ENCODE data around the gene SEC24C. TPM values are rescaled to one million over a fixed set of nuclear protein-coding genes. Genes with fewer than 3 reads are reported as not detected.
"Not testable (repeated sequence)": the region's sequence is repeated elsewhere in the genome, so short reads cannot be mapped to it uniquely, and the experiment has no call there.

The SEC24C gene
- total RNA-seq, 1 experiment from 2014 or later: 54.4 TPM

- DNase-seq (ENCODE audit: low spot score): no peak
- in situ Hi-C loops (cut with HindIII; ENCODE audit: low sequenced_read_pairs): no loop called here
Observed at GRCh38 chr10:73786512-73786885, 42.3 kb downstream of the SEC24C start.

DNA sequence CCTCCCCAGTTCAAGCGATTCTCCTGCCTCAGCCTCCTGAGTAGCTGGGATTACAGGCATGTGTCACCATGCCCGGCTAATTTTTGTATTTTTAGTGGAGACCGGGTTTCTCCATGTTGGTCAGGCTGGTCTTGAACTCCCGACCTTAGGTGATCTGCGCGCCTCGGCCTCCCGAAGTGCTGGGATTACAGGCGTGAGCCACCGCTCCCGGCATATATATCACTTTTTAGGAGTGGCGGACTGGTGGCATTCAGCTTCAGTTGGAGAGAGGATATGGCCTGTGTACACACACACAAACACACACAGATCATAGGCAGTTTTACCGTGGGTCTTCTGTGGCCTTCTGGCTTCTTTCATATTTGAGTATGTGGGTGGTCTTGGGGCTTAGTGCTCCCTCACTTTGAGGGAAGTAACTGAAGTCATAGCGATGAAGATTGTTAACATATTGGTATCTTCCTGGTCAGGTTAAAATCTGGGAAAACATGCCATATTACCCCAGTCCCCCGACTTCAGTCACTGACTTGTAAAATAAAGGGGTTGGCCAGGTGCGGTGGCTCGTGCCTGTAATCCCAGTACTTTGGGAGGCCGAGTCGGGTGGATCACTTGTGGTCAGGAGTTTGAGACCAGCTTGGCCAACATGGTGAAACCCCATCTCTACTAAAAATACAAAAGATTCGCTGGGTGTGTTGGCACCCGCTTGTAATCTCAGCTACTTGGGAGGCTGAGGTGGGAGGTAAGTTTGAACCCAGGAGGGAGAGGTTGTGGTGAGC, 43.0 kb downstream of the SEC24C start:
- in situ Hi-C loops (cut with HindIII; ENCODE audit: low sequenced_read_pairs); DNase-seq (ENCODE audit: low spot score): not testable (repeated sequence)

GRCh38 chr10:73788864-73789658, 44.9 kb downstream of the SEC24C start:
- no peak for DNase-seq (ENCODE audit: low spot score)
- in situ Hi-C loops (cut with HindIII; ENCODE audit: low sequenced_read_pairs): no loop called here

DNA sequence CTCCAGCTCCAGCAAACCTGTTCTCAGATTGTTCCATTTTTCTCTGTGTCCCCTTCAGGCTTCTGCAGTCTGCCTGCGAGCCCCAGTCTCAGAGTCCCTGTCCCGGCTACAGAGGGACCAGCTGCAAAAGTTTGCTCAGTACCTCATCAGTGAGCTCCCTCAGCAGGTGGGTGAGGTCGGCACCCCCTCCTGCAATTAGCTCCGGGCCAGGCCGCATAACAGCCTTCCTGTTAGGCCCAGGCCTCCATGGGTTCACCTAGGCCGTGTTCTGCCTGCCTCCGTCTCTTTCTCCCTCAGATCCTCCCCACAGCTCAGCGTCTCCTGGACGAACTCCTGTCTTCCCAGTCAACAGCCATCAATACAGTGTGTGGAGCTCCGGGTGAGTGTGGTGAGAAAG, 45.5 kb downstream of the SEC24C start:
- no peak for DNase-seq (ENCODE audit: low spot score)
- in situ Hi-C loops (cut with HindIII; ENCODE audit: low sequenced_read_pairs): no loop called here

GRCh38 chr10:73790886-73791625, 46.9 kb downstream of the SEC24C start:
- no peak for DNase-seq (ENCODE audit: low spot score)
- in situ Hi-C loops (cut with HindIII; ENCODE audit: low sequenced_read_pairs): no loop called here

DNA sequence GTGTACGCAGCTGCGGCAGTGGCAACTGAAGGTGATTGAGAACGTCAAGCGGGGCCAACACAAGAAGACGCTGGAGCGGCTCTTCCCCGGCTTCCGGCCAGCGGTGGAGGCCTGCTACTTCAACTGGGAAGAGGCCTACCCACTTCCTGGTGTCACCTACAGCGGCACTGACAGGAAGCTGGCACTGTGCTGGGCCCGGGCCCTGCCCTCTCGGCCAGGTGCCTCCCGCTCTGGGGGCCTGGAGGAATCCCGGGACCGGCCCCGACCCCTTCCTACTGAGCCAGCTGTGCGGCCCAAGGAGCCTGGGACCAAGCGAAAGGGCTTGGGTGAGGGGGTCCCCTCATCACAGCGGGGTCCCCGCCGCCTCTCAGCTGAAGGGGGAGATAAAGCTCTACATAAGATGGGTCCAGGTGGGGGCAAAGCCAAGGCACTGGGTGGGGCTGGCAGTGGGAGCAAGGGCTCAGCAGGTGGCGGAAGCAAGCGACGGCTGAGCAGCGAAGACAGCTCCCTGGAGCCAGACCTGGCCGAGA, 47.8 kb downstream of the SEC24C start:
- in situ Hi-C loops (cut with HindIII; ENCODE audit: low sequenced_read_pairs): no loop called here
- no peak for DNase-seq (ENCODE audit: low spot score)

DNA sequence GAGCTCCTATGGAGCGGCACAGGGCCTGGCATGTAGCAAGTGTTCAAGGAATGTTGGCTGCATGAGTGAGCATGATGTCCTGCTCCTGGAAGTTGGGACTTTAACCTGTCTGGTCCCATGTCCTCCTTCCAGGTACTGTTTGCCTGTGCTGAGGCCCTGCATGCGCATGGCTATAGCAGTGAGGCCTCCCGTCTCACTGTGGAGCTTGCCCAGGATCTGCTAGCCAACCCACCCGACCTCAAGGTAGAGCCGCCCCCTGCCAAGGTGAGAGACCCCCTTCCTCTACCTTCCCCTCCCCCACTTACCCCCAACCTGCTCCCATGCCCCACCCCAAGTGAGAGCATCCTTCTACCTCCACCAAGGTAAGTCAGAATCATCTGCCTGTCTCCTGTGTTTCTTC, 49.3 kb downstream of the SEC24C start:
- DNase-seq (ENCODE audit: low spot score): no peak
- in situ Hi-C loops (cut with HindIII; ENCODE audit: low sequenced_read_pairs): no loop called here

DNA sequence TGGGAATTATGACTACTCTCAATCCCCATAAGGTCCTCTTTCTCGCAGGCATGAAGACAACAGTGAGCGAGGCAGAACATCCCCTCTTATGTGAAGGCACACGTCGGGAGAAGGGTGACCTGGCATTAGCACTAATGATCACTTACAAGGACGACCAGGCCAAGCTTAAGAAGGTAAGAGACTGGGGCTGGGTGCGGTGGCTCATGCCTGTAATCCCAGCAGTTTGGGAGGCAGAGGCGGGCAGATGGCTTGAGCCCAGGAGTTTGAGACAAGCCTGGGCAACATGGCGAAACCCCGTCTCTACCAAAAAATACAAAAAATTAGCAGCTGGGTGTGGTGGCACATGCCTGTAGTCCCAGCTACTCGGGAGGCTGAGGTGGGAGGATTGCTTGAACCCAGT, 51.3 kb downstream of the SEC24C start:
- in situ Hi-C loops (cut with HindIII; ENCODE audit: low sequenced_read_pairs): not testable (repeated sequence)

DNA sequence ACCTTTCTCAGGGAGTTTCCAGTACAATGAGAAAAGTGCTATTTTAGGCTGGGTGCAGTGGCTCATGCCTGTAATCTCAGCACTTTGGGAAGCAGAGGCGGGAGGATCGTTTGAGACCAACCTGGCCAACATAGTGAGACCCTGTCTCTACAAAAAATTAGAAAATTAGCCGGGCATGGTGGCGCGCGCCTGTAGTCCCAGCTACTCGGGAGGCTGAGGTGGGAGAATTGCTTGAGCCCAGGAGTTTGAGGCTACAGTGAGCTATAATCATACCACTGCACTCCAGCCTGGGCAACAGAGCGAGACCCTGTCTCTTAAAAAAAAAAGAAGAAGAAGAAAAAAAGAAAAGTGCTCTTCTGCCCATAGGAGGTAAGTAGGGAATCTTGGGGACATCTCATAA, 51.9 kb downstream of the SEC24C start:
- DNase-seq (ENCODE audit: low spot score); in situ Hi-C loops (cut with HindIII; ENCODE audit: low sequenced_read_pairs): not testable (repeated sequence)

More for the DNA sequence above, 51.3 kb downstream of the SEC24C start:
- DNase-seq (ENCODE audit: low spot score): not testable (repeated sequence)

DNA sequence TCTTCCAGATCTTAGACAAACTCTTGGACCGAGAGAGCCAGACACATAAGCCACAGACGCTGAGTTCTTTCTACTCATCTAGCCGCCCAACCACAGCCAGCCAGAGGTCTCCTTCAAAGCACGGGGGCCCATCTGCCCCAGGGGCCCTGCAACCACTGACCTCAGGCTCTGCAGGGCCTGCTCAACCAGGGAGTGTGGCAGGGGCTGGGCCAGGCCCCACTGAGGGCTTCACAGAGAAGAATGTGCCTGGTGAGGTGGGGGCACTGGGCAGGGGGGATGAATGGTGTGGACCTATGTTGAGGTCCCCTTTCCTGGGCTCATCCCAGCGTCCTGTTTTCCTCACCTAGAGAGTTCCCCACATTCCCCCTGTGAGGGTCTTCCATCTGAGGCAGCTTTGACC, 52.6 kb downstream of the SEC24C start:
- in situ Hi-C loops (cut with HindIII; ENCODE audit: low sequenced_read_pairs): no loop called here
- DNase-seq (ENCODE audit: low spot score): no peak

DNA sequence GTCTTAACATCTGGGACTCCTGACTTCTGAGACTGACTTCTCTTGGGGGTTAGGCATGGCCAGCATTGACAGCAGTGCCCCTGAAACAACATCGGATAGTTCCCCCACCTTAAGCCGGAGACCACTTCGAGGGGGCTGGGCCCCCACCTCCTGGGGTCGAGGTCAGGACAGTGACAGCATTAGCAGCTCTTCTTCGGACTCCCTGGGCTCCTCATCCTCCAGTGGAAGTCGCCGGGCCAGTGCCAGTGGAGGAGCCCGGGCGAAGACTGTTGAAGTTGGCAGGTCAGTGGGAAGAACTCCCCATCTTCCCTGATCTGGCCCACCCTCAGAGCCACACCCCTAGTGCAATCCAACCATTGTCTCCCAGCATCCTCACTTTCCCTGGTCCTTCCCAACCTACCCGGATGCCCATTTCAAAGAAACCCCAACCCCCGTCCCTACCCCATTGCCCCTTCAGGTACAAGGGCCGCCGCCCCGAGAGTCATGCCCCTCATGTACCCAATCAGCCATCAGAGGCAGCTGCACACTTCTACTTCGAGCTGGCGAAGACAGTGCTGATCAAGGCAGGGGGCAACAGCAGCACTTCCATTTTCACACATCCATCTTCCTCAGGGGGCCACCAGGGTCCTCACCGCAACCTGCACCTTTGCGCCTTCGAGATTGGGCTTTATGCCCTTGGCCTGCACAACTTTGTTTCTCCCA, 53.3 kb downstream of the SEC24C start:
- no peak for DNase-seq (ENCODE audit: low spot score)
- in situ Hi-C loops (cut with HindIII; ENCODE audit: low sequenced_read_pairs): no loop called here

- in situ Hi-C loops (cut with HindIII; ENCODE audit: low sequenced_read_pairs): no loop called here
- no peak for DNase-seq (ENCODE audit: low spot score)
Observed at GRCh38 chr10:73798087-73798486, 53.9 kb downstream of the SEC24C start.

DNA sequence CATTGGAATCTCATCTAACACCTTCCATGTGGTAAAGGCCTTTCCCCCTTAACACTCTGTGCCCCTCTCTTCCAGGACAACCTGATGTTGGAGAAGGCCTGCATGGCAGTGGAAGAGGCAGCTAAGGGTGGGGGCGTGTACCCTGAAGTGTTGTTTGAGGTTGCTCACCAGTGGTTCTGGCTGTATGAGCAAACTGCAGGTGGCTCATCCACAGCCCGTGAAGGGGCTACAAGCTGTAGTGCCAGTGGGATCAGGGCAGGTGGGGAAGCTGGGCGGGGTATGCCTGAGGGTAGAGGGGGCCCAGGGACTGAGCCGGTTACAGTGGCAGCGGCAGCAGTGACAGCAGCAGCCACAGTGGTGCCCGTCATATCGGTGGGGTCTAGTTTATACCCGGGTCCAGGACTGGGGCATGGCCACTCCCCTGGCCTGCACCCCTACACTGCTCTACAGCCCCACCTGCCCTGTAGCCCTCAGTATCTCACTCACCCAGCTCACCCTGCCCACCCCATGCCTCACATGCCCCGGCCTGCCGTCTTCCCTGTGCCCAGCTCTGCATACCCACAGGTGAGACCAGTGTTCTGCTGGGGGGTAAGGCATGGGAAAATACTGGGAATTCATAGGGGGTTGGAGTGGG, 54.9 kb downstream of the SEC24C start:
- in situ Hi-C loops (cut with HindIII; ENCODE audit: low sequenced_read_pairs): no loop called here
- no peak for DNase-seq (ENCODE audit: low spot score)

GRCh38 chr10:73799899-73800559, 55.9 kb downstream of the SEC24C start:
- in situ Hi-C loops (cut with HindIII; ENCODE audit: low sequenced_read_pairs): no loop called here
- no peak for DNase-seq (ENCODE audit: low spot score)

DNA sequence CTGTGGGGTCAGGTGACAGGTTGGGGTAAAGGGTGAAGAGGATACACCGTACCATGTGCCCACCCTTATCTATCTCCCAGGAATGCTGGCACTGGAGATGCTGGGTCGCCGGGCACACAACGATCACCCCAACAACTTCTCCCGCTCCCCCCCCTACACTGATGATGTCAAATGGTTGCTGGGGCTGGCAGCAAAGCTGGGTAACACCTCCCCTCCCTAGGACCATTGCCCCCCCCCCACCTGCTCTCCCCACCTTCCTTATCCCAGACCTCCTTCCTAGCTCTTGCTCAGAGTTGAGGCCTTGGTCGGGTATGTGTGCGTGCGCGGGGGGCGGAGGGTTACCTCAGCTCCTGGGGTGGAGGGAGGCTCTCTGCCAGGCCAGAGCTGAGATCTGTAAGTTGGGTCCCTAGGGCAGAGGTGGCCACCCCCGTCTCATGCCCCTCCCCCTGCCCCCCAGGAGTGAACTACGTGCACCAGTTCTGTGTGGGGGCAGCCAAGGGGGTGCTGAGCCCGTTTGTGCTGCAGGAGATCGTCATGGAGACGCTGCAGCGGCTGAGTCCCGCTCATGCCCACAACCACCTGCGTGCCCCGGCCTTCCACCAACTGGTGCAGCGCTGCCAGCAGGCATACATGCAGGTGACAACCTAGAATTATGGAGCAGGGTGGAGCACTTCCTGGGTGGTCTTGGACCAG, 56.5 kb downstream of the SEC24C start:
- DNase-seq (ENCODE audit: low spot score): no peak
- in situ Hi-C loops (cut with HindIII; ENCODE audit: low sequenced_read_pairs): no loop called here

DNA sequence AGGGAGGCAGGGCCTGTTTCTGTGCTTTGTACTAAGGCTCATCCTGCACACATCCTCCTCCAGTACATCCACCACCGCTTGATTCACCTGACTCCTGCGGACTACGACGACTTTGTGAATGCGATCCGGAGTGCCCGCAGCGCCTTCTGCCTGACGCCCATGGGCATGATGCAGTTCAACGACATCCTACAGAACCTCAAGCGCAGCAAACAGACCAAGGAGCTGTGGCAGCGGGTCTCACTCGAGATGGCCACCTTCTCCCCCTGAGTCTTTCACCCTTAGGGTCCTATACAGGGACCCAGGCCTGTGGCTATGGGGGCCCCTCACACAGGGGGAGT, 57.0 kb downstream of the SEC24C start:
- in situ Hi-C loops (cut with HindIII; ENCODE audit: low sequenced_read_pairs): no loop called here
- no peak for DNase-seq (ENCODE audit: low spot score)

DNA sequence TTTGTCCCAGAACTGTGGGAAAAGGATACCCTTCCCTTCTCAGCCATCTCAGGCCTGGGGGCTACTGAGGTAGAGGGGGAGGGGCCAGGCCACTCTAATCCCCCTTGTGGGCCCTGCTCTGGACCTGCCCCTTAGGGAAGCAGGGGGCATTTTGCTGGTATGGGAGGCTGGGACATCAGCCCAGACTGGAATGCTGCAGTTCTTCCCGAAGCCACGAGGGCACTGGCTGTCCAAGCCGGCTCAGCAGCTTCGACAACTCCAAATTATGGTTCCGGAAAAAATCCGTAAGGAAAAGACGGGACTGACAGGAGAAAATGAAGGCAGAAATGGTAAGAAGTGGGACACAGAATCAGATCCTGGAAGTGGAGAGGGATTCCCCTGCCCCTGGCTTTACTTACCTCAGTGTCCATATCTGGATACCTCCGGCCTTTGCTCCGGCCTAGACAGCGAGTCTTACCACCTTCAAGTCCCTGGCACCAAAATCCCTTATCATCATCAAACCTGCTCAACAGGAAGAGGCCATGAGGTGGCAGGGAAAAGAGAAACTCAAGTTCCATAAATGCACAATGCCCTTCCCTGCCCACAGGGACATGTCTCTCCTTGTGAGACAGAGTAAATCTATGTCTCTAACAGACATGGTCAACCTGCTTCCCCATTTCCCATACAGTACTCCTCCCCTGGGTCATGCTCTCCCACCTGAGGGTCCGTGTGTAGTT, 58.3 kb downstream of the SEC24C start:
- in situ Hi-C loops (cut with HindIII; ENCODE audit: low sequenced_read_pairs): no loop called here
- no peak for DNase-seq (ENCODE audit: low spot score)
